CD4-positive, alpha-beta T cell treated with Interleukin-21 for 1 hour (primary cell): Measurements from ENCODE around the gene FEN1.

ENCODE experiments used
- DNase-seq: peaks from one replicate; pipeline ENCODE4 v3.0.0-alpha.2; 2020

The FEN1 gene

GRCh38 chr11:61792310-61793082 lies at the start of gene FEN1, which contains the start of gene TMEM258:
FEN1 (plus strand) TSS chr11:61792911; CDS start chr11:61795362, 2,451 bp downstream.
TMEM258 (minus strand) TSS chr11:61792599; CDS start chr11:61792558, 41 bp downstream.
- peak; percentile 90 for DNase-seq

- DNase-seq = no peak
Measured at GRCh38 chr11:61743486-61744095, 49.1 kb upstream of the FEN1 start.

DNA sequence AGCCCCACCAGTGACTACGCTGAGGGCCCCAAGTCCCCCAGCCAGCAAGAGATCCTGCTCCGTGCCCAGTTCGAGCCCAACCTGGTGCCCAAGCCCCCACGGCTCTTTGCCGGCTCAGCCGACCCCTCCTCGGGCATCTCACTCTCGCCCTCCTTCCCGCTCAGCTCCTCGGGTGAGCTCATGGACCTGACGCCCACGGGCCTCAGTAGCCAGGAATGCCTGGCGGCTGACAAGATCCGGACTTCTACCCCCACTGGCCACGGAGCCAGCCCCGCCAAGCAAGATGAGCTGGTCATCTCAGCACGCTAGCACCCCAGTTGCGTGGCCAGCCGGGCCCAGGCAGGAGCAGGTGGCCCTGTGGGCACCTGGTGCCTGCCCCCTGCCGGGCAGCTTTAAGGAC lies 48.5 kb upstream of the FEN1 start:
- no peak for DNase-seq

DNA sequence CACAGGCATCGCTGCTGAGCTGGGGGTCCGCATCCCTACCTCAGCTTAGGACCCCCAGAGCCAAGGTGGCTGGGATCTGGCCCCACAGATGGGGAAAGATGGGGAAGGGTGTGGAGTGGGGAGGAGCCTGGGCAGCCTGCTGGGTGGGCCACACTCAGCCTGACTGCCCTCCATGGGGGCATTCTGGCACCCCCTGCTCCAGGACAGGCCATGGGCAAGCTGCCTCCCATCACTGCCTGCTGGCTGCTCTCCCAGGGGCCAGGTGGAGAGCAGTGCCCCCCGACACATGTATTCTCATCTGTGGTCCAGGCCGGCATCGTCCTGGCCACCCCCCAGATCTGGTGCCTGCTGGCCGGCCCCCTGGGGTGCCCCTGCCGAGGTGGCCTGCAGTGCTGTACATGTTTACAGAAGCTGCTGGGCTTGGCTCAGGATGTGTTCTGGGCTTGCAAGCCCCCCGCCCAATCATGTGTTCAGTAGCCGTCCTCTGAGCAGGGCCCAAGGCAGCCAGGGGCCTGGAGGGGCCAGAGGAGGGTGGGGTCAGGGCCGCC lies 48.0 kb upstream of the FEN1 start:
- DNase-seq = no peak

DNA sequence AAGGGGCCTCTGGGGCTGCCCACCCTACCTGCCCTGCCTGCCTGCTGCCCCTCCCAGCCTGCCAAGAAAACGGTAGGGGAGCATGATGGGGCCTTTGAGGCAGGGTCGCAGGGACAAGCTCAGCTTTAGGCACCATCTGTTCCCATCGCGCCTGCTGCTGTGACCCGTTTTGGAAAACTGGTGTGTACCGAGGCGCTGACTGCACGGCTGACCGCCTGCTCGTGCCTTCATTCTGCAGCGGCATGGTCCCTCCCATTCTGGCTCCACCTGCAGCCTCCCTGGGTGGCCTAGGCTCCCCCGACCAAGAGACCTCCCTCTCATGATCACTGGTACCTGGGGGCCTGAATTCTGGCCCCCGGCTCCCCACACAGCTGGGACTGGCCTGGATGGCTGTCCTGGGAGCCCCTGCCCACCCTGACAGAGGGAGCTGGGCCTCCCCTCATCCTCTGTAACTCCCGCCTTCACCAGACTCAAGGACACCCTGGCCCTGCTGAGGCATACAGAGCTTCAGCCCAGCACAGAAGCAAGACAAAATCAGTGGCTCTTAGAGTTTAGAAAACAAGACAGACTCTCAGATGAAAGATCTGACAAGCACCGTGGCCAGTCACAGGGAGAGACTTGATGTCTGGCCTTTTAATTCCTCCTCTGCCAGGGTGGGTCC lies 46.8 kb upstream of the FEN1 start:
- DNase-seq = no peak

DNA sequence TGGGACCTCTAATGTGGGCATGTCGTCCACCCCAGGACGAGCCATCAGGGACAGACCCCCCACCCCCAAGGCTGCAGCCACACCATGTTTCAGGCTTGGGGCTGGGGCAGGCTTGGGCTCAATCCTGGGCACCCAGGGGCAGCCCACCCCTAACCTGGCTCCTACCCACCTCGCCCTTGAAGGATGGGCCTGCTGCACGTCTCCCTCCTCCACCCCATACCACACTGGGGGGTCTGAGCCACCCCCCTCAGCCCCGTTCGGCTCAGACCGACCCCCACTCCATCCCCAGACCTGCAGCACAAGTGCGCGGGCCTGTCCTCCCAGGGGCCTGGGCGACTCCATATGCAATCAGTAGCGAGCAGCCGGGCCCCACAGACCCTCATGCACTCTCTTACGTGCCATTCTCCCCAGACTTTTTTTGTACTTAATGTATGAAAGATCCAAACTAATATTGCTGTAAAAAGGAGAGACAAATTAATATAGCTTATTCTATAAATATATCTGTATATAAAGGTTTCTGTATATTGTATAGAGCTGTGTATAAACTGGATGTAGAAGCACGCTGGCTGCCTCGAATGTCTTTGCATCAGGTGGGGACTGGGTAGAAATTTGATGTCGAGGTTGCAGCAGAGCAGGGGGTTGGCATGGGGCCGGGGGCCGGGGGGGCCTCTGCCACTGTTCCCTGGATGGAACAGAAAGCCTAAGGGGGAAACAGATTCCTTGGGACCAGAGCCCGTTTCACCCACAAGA lies 46.1 kb upstream of the FEN1 start:
- DNase-seq = no peak

- DNase-seq = peak; percentile 31
Measured at GRCh38 chr11:61747192-61747966, 45.3 kb upstream of the FEN1 start.

- DNase-seq = no peak
Measured at GRCh38 chr11:61747967-61748285, 44.8 kb upstream of the FEN1 start.

GRCh38 chr11:61749591-61750217 lies 43.0 kb upstream of the FEN1 start:
- DNase-seq = no peak

DNA sequence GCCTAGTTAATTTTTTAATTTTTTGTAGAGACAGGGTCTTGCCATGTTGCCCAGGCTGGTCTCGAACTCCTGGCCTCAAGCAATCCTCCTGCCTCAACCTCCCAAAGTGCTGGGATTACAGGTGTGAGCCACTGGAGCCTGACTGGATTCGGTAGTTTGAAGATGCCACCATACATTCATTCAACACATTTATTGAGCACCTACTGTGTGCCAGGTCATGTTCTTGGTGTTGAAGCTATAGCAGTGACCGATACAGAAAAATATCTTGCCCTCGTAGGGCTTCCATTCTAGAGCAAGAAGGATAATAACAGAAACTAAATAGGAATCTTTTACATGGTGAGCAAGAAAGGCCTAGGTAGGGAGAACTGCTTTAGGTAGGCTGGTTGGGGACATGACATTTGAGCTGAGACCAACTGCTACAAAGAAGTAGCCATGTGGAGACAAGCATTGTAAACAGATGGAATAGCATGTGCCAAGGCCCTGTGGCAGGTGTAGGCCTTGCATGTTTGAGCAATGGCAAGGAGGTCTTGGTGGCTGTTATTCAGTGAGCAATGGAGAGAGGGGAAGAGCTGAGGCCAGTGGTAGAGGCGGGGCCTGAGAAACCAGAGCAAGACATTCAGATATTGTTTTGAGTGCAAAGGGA lies 42.0 kb upstream of the FEN1 start:
- no peak for DNase-seq

DNA sequence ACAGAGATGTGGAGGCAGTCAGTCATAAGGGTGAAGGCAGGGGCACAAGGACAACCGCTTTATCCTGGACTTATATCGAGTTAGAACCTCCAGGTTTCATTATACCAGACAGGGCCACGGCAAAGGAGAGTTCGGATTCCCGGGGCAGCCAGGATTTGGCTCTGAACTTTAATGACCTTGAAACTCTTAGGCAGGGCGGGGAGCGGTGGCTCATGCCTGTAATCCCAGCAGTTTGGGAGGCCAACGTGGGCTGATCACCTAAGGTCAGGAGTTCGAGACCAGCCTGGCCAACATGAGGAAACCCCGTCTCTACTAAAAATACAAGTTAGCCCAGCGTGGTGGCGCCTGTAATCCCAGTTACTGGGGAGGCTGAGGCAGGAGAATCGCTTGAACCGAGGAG lies 41.3 kb upstream of the FEN1 start:
- DNase-seq = no peak

DNA sequence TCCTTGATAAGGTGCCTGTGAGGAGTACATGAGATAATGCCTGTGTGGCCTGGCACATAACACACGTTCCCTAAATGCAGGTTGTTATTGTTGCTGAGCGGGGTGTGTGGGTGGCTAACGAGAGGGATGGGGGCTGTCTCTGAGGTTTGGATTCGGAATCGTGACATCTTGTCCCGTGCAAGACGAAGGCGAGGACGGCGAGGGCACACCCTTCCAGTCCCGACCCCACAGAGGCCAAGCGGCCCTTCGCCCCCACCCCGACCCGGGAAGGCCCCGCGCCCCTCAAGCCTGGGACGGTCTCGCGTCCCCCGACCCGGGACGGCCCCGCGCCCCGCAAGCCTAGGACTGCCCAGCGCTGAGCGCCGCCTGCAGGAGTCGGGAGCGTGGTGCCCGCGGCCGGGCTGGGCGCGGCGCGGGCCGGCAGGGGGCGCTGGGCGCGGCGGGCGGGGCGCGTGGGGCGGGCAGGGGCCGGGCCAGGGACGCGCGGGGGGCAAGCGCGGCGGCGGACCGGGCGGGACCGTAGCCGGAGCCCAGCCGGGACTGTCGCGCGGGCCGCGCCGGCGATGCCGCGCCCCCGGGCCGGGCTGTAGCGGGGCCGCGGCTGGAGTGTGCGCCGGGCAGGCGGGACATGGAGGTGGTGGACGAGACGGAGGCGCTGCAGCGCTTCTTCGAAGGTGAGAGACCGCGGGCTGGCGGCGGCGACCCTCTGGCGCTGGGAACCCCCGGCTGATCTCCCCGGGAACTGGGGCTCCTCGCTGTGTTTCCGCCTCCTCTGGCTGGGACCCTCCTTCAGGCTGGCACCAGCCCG lies 40.4 kb upstream of the FEN1 start, which contains the start of gene MYRF:
TSS of gene MYRF (plus strand) at position 520 of the 808 bp plus-strand sequence. CDS start at position 629, 109 bp downstream.
- DNase-seq = peak; percentile 64

GRCh38 chr11:61752925-61753521 lies 39.7 kb upstream of the FEN1 start:
- no peak for DNase-seq

GRCh38 chr11:61753672-61754071 lies 39.0 kb upstream of the FEN1 start:
- no peak for DNase-seq

DNA sequence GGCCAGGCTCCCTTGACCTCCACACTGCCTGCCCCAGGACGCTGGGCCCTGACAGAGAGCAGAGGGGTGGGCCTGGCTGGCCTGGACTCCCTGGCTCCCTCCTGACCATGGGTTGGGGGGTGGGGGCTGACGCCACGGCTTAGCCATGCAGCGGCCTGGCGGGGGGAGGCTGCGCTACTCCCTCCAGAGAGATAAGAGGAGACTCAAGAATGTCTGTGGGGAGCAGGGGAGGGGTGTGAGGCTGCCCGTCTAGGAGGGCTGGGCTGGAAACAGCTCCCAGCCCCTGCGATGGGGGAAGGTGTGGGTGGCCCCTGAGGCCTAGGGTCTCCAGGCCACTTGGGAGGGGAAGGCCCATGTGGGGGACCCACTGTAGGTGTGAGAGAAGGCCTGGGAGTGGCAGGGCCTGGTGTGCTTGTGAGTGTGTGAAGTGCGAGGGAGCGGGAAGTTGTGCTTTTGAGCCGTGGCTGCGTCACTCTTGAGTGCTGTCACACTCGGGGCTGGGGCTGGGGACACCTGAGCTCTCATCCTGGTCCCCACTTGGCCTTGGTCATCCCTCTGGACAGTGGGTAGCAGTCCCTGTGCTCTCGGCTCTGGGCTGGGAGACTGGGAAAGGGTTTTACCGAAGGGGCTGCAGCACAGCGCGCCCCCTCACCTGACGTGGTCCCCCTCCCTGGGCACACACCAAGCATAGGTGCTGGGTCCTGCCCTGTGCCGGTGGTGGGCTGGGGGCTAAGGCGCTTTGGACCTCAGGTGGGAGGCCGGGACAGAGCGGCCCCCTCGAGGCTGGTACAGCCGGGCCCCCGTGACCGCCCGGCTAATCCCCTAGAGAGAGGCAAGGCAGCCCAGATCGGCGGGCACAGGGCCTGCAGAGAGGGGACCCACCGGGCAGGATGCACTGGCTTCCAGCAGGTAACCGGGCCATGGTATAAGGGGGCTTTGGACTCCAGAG lies 37.9 kb upstream of the FEN1 start:
- DNase-seq = no peak

- no peak for DNase-seq
Measured at GRCh38 chr11:61756147-61756451, 36.6 kb upstream of the FEN1 start.

DNA sequence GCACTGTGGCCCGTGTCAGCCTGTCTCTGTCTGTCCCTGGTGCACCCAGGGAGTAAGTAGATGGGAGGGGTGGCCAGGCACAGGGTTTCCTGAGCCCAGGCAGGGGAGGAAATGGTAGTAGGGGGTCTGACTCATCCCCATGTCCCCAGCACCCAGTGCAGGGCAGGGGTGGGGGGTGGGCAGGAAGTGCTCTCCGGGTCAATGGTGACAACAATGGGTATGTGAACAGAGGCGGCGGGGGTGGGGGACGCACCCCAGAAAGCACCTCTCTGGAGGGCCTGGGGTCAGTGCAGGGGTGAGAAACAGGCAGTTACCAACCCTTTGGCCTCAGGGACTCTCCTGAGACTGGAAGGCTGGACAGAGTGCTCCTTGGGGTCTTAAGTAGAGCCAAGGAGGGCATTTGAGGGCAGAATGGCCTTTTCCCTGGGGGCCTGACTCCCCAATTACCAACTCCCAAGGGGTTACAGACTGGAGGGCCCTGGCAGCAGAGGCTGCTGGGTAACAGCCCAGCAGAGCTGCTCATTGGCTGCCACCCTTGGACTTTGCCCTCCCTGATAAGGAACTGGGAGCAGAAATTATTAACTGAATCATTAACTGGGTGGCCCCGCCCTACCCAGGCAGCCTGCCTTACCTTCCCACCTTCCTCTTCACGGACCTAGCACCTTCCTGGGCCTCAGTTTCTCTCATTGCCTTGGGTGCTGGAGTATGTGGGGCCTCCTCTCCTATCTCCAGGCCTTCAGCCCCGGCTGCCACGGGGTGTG lies 36.1 kb upstream of the FEN1 start:
- DNase-seq = peak; percentile 9
